Measurements from ENCODE around the gene CANX.

CANX gene

DNA sequence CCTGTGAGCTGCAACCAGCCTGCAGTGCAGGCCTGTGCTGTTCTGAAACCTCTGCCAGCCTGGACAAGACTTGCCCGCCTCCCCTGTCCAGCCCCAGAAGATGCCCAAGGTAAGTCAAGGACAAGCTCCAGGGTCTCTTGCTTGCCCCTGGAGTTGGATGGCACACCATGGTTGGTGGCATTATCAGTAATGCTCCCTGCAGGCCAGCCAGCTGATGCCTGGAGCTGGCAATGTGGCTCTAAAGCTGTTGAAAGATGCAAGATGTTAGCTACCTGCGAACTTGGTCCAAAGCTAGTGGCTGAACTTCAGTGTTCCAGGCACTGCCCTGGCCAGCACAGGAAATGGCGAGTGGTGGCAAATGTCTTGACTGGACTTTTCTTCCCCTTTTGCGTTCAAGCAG is 81.1 kb downstream of the CANX start:
- DNase-seq = no peak

DNA sequence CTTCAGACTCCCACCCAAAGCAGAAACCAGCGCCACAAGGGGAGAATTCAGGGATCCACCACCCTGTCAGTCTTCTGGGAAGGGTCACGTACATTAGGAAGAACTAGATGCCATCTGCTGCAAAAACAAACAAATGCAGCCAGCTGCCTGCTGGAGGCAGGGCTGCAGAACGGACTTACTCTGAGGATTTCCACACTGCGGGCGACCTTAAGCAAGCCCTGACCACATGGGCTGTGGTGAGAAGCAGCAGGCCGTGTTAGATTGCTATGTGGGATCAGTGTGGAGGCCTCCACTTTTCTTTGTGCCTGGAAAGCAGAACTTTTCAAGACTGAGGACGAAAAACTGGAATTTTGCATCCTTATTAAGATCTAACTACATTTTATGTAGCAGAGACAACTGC is 81.6 kb downstream of the CANX start:
- no peak for DNase-seq

Measured in stimulated activated CD8-positive, alpha-beta memory T cell treated with anti-CD3 and anti-CD28 coated beads, Interleukin-4, amount 100 ng/mL, for 48 hours (primary cell).